SK-N-SH (cell line): ENCODE results near the gene U2SURP. TPM values are rescaled to one million over a fixed set of nuclear protein-coding genes. Genes with fewer than 3 reads are reported as not detected.

ENCODE experiments used
- CTCF ChIA-PET: fragments of 300-600, 350-600 bp; formaldehyde crosslinking; extraction: SDS; loops from one replicate; lab custom pipeline; 2021; lab: Yijun Ruan, JAX
- POLR2A ChIA-PET: fragments of 350-600 bp; sonication (Branson Sonifier 250); formaldehyde crosslinking; extraction: SDS; loops from one replicate; lab custom pipeline; 2020; ENCODE audit warnings: antibody characterized with exemption, inconsistent platforms; lab: Yijun Ruan, JAX
- DNase-seq: peaks from one replicate; pipeline ENCODE4 v3.0.0; 2012
- H2AFZ ChIP-seq: fragments of 200-600 bp; sonication (generic); 2 replicates; pipeline ENCODE4 v1.8.1; 2016; ENCODE audit warnings: antibody characterized with exemption, mild to moderate bottlenecking, low read depth
- H3F3A ChIP-seq: fragments of 200-600 bp; sonication (generic); replicated peaks from 2 replicates; pipeline ENCODE3; 2016; ENCODE audit warnings: antibody characterized with exemption, mild to moderate bottlenecking; ENCODE audit not compliant: insufficient read depth
- H3K27ac ChIP-seq, 2 experiments: fragments of 200-500 bp in 1 of 2; fragments of 200-600 bp in 1 of 2; sonication (Bioruptor generic) in 1 of 2; sonication (generic), shearing (Covaris generic) in 1 of 2; 2 replicates each; pipeline versions ENCODE4 v1.5.1 to v1.6.1; 2014 to 2016; ENCODE audit warnings: low read depth in 2 of 2, inconsistent platforms in 1 of 2, low read length in 1 of 2, mild to moderate bottlenecking in 1 of 2, mixed read lengths in 1 of 2
- H3K27me3 ChIP-seq: fragments of 200-600 bp; sonication (generic), shearing (Covaris generic); 2 replicates; pipeline ENCODE4 v1.6.1; 2016; ENCODE audit warnings: mixed run types; ENCODE audit not compliant: insufficient read depth
- H3K36me3 ChIP-seq, 2 experiments: fragments of 200-500 bp in 1 of 2; fragments of 200-600 bp in 1 of 2; sonication (Bioruptor generic) in 1 of 2; sonication (generic) in 1 of 2; replicated peaks in 1 of 2; 2 replicates each; pipeline versions ENCODE3 to v1.5.1; 2014 to 2016; ENCODE audit warnings: low read length in 1 of 2, mild to moderate bottlenecking in 1 of 2; ENCODE audit not compliant: insufficient read depth in 2 of 2, control insufficient read depth in 1 of 2
- H3K4me1 ChIP-seq, 2 experiments: fragments of 200-500 bp in 1 of 2; fragments of 200-600 bp in 1 of 2; sonication (Bioruptor generic) in 1 of 2; sonication (generic), shearing (Covaris generic) in 1 of 2; 2 replicates each; pipeline versions ENCODE4 v1.5.1 to v1.6.1; 2014 to 2016; ENCODE audit warnings: low read depth in 1 of 2, low read length in 1 of 2, mixed run types in 1 of 2; ENCODE audit not compliant: insufficient read depth in 2 of 2, control insufficient read depth in 1 of 2
- H3K4me2 ChIP-seq: fragments of 200-600 bp; sonication (generic), shearing (Covaris generic); 2 replicates; pipeline ENCODE4 v1.6.1; 2017; ENCODE audit warnings: mixed run types
- H3K4me3 ChIP-seq, 2 experiments: fragments of 200-500 bp in 1 of 2; fragments of 200-600 bp in 1 of 2; sonication (Bioruptor generic) in 1 of 2; sonication (generic), shearing (Covaris generic) in 1 of 2; 2 replicates each; pipeline versions ENCODE4 v1.5.1 to v1.8.1; 2014 to 2016; ENCODE audit warnings: low read depth in 2 of 2, inconsistent platforms in 1 of 2, low read length in 1 of 2, mild to moderate bottlenecking in 1 of 2, mixed read lengths in 1 of 2, moderate library complexity in 1 of 2
- H3K79me2 ChIP-seq: fragments of 200-600 bp; sonication (generic); 2 replicates; pipeline ENCODE4 v1.8.1; 2017; ENCODE audit warnings: mild to moderate bottlenecking; ENCODE audit not compliant: insufficient read depth
- H3K9ac ChIP-seq: fragments of 200-600 bp; sonication (generic); 2 replicates; pipeline ENCODE4 v1.6.1; 2017; ENCODE audit warnings: mixed run types
- H3K9me2 ChIP-seq: fragments of 200-600 bp; sonication (generic); 2 replicates; pipeline ENCODE4 v1.6.1; 2017; ENCODE audit warnings: mixed run types
- H3K9me3 ChIP-seq: fragments of 200-600 bp; sonication (generic); 2 replicates; pipeline ENCODE4 v1.6.1; 2017; ENCODE audit warnings: mixed run types, mild to moderate bottlenecking, moderate library complexity
- H4K20me1 ChIP-seq: fragments of 200-600 bp; sonication (generic); 2 replicates; pipeline ENCODE4 v1.6.1; 2017; ENCODE audit warnings: mild to moderate bottlenecking, mixed run types; ENCODE audit not compliant: insufficient read depth
- CHD2 ChIP-seq: fragments of 150-350 bp; IDR thresholded peaks from 2 replicates; pipeline ENCODE4 v1.6.1; 2018; ENCODE audit warnings: low read length; ENCODE audit not compliant: partially characterized antibody
- CTCF ChIP-seq: fragments of 200-600 bp; sonication (generic); IDR thresholded peaks from 2 replicates; pipeline ENCODE4 v1.6.1; 2017; ENCODE audit warnings: antibody characterized with exemption, mild to moderate bottlenecking, moderate library complexity
- ELF1 ChIP-seq: IDR thresholded peaks from 2 replicates; pipeline ENCODE4 v1.4.0; 2012
- EP300 ChIP-seq, 2 experiments: IDR thresholded peaks; 2 replicates each; pipeline versions ENCODE4 v1.4.0 to v1.6.1; 2012; ENCODE audit warnings: borderline replicate concordance in 1 of 2, low read depth in 1 of 2, low read length in 1 of 2
- EZH2phosphoT487 ChIP-seq: fragments of 200-600 bp; sonication (generic); IDR thresholded peaks from 2 replicates; pipeline ENCODE4 v1.6.1; 2017; ENCODE audit warnings: low read depth, mixed run types, mild to moderate bottlenecking, antibody characterized with exemption, moderate library complexity, borderline replicate concordance
- FOSL2 ChIP-seq: IDR thresholded peaks from 2 replicates; pipeline ENCODE4 v1.4.0; 2012; ENCODE audit warnings: low read depth, mild to moderate bottlenecking, moderate library complexity, borderline replicate concordance
- FOXJ3 ChIP-seq: sonication (generic); formaldehyde crosslinking; IDR thresholded peaks from 2 replicates; pipeline ENCODE4 v1.5.1; 2020; ENCODE audit warnings: mild to moderate bottlenecking, missing genetic modification reagents
- MEF2A ChIP-seq: IDR thresholded peaks from 2 replicates; pipeline ENCODE4 v1.4.0; 2012; ENCODE audit warnings: low read depth, borderline replicate concordance
- POLR2AphosphoS5 ChIP-seq: IDR thresholded peaks from 2 replicates; pipeline ENCODE4 v1.6.1; 2012; ENCODE audit warnings: low read depth, low read length
- RFX5 ChIP-seq: IDR thresholded peaks from 2 replicates; pipeline ENCODE4 v1.6.1; 2012; ENCODE audit warnings: mild to moderate bottlenecking, improper control_type of control experiment, low read length
- SMC3 ChIP-seq: IDR thresholded peaks from 2 replicates; pipeline ENCODE4 v1.6.1; 2012; ENCODE audit warnings: low read depth, low read length, improper control_type of control experiment
- TEAD4 ChIP-seq: IDR thresholded peaks from 2 replicates; pipeline ENCODE4 v1.4.0; 2012; ENCODE audit warnings: mild to moderate bottlenecking, borderline replicate concordance; ENCODE audit not compliant: insufficient read depth
- USF1 ChIP-seq: IDR thresholded peaks from 2 replicates; pipeline ENCODE4 v1.4.0; 2012; ENCODE audit warnings: low read depth, borderline replicate concordance
- WGBS: methylation state at CpG from one replicate; pipeline ENCODE4 v1.1.6; 2017; ENCODE audit warnings: low lambda C conversion rate; 5-methylcytosine and 5-hydroxymethylcytosine counted together
- polyA plus RNA-seq, 3 experiments: library from polyadenylated mRNA; depleted of rRNA; stranded (reverse); fragments of >200 nt; gene quantifications; 2 replicates each; pipeline ENCODE4 v1.2.3, GENCODE V29; 2012

Gene U2SURP
- polyA plus RNA-seq, 1 of the 3 experiments (the other 2 are of a cell fraction): 10.9 TPM

DNA sequence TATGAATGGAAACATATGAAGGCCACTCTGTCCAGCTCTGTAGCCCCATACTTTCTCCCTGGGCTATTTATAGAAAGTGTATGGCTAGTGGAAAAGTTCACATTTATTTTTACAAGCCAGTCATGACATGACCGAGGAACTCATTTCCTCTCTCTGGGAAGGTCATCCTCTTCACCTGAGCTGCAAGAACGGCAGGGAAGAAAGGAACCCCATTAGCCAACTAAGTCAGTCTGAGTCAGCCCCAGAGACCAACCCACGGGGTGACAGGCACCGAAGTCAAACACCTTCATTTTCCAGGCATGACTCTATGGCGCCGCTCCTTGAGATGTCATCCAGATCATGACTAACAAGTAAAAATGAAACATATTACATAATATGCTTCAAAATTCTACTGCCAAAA is 42.7 kb upstream of the U2SURP start:
- H3K4me2 ChIP-seq: peak overlapping the region; percentile 28

DNA sequence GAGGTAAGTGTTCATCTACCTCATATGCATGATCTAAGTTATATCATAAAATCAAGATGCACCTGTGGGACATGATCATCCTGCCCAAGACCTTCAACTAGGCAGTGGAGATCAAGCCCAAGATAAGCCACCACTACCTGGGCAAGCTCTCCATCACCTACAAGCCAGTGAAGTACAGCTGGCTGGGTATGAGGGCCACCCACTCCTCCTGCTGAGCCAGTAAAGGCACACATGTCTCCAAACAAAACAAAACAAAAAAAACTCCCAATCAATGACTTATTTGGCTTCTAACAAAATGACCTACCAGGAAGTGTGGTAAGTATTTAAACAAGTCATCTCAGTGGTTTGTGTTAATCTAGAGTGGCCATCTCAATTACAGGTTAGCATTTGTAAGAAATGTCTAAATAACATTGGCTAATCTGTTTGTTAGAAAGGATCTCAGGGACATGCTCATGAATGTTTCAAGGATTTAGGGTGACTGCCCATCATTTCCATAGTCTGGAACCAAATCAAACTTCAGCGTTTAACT is 41.0 kb upstream of the U2SURP start:
- Histone ChIP-seq H3K27me3 (no peaks in the 10 kb centered on the region), H2AFZ (no peak overlapping the region)
- TF ChIP-seq USF1 (no peak), ELF1 (no peak), CHD2 (no peak), EZH2phosphoT487 (no peak), SMC3 (no peak), RFX5 (no peak), FOXJ3 (CRISPR knock-in tag) (no peak), POLR2AphosphoS5 (no peak)
- TF ChIP-seq, all 33 proteins: peak for 0
- H3K4me1 ChIP-seq: peaks cover 3 to 6% of the 10 kb centered on the region in 2 experiments; a peak in 1 of 4 replicates
- peaks cover 14% of the 10 kb centered on the region for H3F3A ChIP-seq
- no peak overlapping the region for H3K4me3 ChIP-seq
- ChIA-PET CTCF (no interaction called here), POLR2A (no interaction called here)
- H3K9me2 ChIP-seq: no peaks in the 10 kb centered on the region
- whole genome bisulfite sequencing: 15% methylated on average over 1 of the region's 1 CpG
- H3K36me3 ChIP-seq: no peaks in the 10 kb centered on the region
- H4K20me1 ChIP-seq: no peaks in the 10 kb centered on the region
- no peak for DNase-seq
- H3K9me3 ChIP-seq: no peaks in the 10 kb centered on the region
- no peak overlapping the region for H3K4me2 ChIP-seq
- no peak overlapping the region for H3K9ac ChIP-seq
- H3K79me2 ChIP-seq: no peaks in the 10 kb centered on the region
- no peak overlapping the region for H3K27ac ChIP-seq

More for the DNA sequence above, 42.7 kb upstream of the U2SURP start:
- H3K9ac ChIP-seq: no peak overlapping the region
- H4K20me1 ChIP-seq: no peaks in the 10 kb centered on the region
- WGBS: 5% methylated on average over 6 of the region's 6 CpGs
- no peaks in the 10 kb centered on the region for H3K79me2 ChIP-seq
- no peaks in the 10 kb centered on the region for H3K36me3 ChIP-seq
- ChIA-PET CTCF (interaction anchor here (1.2 kb wide), 1 partner anchor 11 kb away, joined by 3 read pairs; no protein-coding TSS in a partner anchor), POLR2A (no interaction called here)
- DNase-seq: no peak
- H3K27ac ChIP-seq: no peak overlapping the region
- H3F3A ChIP-seq: peaks cover 14% of the 10 kb centered on the region
- H3K9me2 ChIP-seq: no peaks in the 10 kb centered on the region
- H3K27me3 ChIP-seq: no peaks in the 10 kb centered on the region
- peak; percentile 15 for TF ChIP-seq CTCF
- TF ChIP-seq MEF2A: peak; percentile 56; the same call in 1 of the 2 replicates
- no peak for TF ChIP-seq EP300 (IDR thresholded peaks at IDR 0.05; ENCODE audit: borderline replicate concordance in 1 of 2, low read depth in 1 of 2, low read length in 1 of 2)
- TF ChIP-seq FOSL2: 0 out of 2 replicates have a peak, but pooled peaks have one; percentile 28
- TF ChIP-seq POLR2AphosphoS5: no peak
- no peak for TF ChIP-seq TEAD4
- no peak overlapping the region for H2AFZ ChIP-seq
- no peaks in the 10 kb centered on the region for H3K9me3 ChIP-seq
- H3K4me3 ChIP-seq: no peak overlapping the region
- peaks cover 0 to 3% of the 10 kb centered on the region in 2 experiments; a peak in 1 of 4 replicates for H3K4me1 ChIP-seq
